ENCODE results near the gene METTL27.
"Not testable (repeated sequence)": the region's sequence is repeated elsewhere in the genome, so short reads cannot be mapped to it uniquely, and the experiment has no call there.

METTL27 gene

GRCh38 chr7:73842067-73842976, at the start of gene METTL27:
TSS of gene METTL27 (minus strand) at chr7:73842516. CDS start at chr7:73842140, 376 bp downstream.
- peak; percentile 86 for DNase-seq

- DNase-seq: no peak
Measured at GRCh38 chr7:73891178-73891885, 49.0 kb upstream of the METTL27 start.

- DNase-seq: no peak
Measured at GRCh38 chr7:73890555-73891147, 48.3 kb upstream of the METTL27 start.

GRCh38 chr7:73888959-73889358, 46.6 kb upstream of the METTL27 start:
- DNase-seq: no peak

- DNase-seq: no peak
Measured at GRCh38 chr7:73887762-73888161, 45.4 kb upstream of the METTL27 start.

GRCh38 chr7:73885975-73886798, 43.9 kb upstream of the METTL27 start:
- no peak for DNase-seq

GRCh38 chr7:73885433-73885974, 43.2 kb upstream of the METTL27 start:
- DNase-seq: no peak

GRCh38 chr7:73884867-73885422, 42.6 kb upstream of the METTL27 start:
- DNase-seq: not testable (repeated sequence)

- DNase-seq: no peak
Measured at GRCh38 chr7:73882047-73882402, 39.7 kb upstream of the METTL27 start.

- DNase-seq: no peak
Measured at GRCh38 chr7:73881352-73882046, 39.2 kb upstream of the METTL27 start.

GRCh38 chr7:73880755-73881328, 38.5 kb upstream of the METTL27 start:
- DNase-seq: no peak

- no peak for DNase-seq
Measured at GRCh38 chr7:73879977-73880681, 37.8 kb upstream of the METTL27 start.

- no peak for DNase-seq
Measured at GRCh38 chr7:73876973-73877372, 34.7 kb upstream of the METTL27 start.

GRCh38 chr7:73876361-73876760, 34.0 kb upstream of the METTL27 start:
- DNase-seq: no peak

- DNase-seq: no peak
Measured at GRCh38 chr7:73872056-73872908, 30.0 kb upstream of the METTL27 start.

- no peak for DNase-seq
Measured at GRCh38 chr7:73871163-73872011, 29.1 kb upstream of the METTL27 start.

GRCh38 chr7:73870041-73870492, 27.8 kb upstream of the METTL27 start:
- DNase-seq: no peak

All from activated CD4-positive, CD25-positive, alpha-beta regulatory T cell treated with anti-CD3 and anti-CD28 coated beads, Interleukin-2, amount 50 U/mL, for 72 hours (primary cell).